H1 (cell line): ENCODE results near the gene LPP. TPM values are rescaled to one million over a fixed set of nuclear protein-coding genes. Genes with fewer than 3 reads are reported as not detected.

ENCODE experiments used
- CTCF ChIA-PET: fragments of 300-600 bp; sonication (Branson Sonifier 250); formaldehyde crosslinking; loops from one replicate; lab custom pipeline; 2021; ENCODE audit not compliant: partially characterized antibody; lab: Charles Lee
- POLR2A ChIA-PET: fragments of 300-600 bp; sonication (Branson Sonifier 250); formaldehyde crosslinking; loops from one replicate; lab custom pipeline; 2021; ENCODE audit warnings: inconsistent platforms; ENCODE audit not compliant: partially characterized antibody; lab: Charles Lee
- DNase-seq, 2 experiments: peaks; one replicate each; pipeline versions ENCODE4 v3.0.0 to v3.0.0-alpha.2; 2010 to 2022; ENCODE audit warnings: low spot score in 2 of 2, low read depth in 1 of 2, mixed read lengths in 1 of 2
- FAIRE-seq: peaks from 2 replicates; lab custom pipeline; 2011; peaks lifted over from hg19 to GRCh38; lab: Jason Lieb, UNC
- H2AFZ ChIP-seq: 2 replicates; pipeline ENCODE4 v1.8.1; 2012; ENCODE audit warnings: low read length, inconsistent platforms
- H2AK5ac ChIP-seq: 2 replicates; pipeline ENCODE4 v1.6.1; 2013; ENCODE audit warnings: low read depth, low read length
- H2BK120ac ChIP-seq: replicated peaks from 2 replicates; pipeline ENCODE3; 2013; ENCODE audit warnings: low read depth, low read length, inconsistent platforms
- H2BK12ac ChIP-seq: 2 replicates; pipeline ENCODE4 v1.6.1; 2013; ENCODE audit warnings: low read depth, low read length
- H2BK15ac ChIP-seq: 2 replicates; pipeline ENCODE4 v1.6.1; 2013; ENCODE audit warnings: low read length
- H2BK20ac ChIP-seq: 2 replicates; pipeline ENCODE4 v1.6.1; 2013; ENCODE audit warnings: low read length
- H2BK5ac ChIP-seq: 2 replicates; pipeline ENCODE4 v1.6.1; 2013; ENCODE audit warnings: low read depth, low read length
- H3K14ac ChIP-seq: 2 replicates; pipeline ENCODE4 v1.6.1; 2013; ENCODE audit warnings: inconsistent platforms; ENCODE audit not compliant: insufficient read length
- H3K18ac ChIP-seq: 2 replicates; pipeline ENCODE4 v1.6.1; 2013; ENCODE audit warnings: low read length; ENCODE audit errors: extremely low read depth
- H3K23ac ChIP-seq: 2 replicates; pipeline ENCODE4 v1.6.1; 2013; ENCODE audit warnings: inconsistent platforms; ENCODE audit not compliant: insufficient read length
- H3K23me2 ChIP-seq: 2 replicates; pipeline ENCODE4 v1.6.1; 2013; ENCODE audit warnings: low read depth, low read length
- H3K27ac ChIP-seq: 2 replicates; pipeline ENCODE4 v1.6.1; 2011; ENCODE audit warnings: low read depth, low read length, inconsistent platforms
- H3K27me3 ChIP-seq, 4 experiments: replicated peaks in 1 of 4; 1 replicate in 1 of 4; 2 replicates in 3 of 4; pipeline versions ENCODE4 v1.6.1 to v1.8.1; 2011 to 2013; ENCODE audit warnings: low read length in 3 of 4, mild to moderate bottlenecking in 3 of 4, inconsistent platforms in 2 of 4, mixed read lengths in 2 of 4, moderate library complexity in 1 of 4; ENCODE audit not compliant: control insufficient read depth in 3 of 4, insufficient read depth in 3 of 4; ENCODE audit errors: extremely low read depth in 1 of 4
- H3K36me3 ChIP-seq, 4 experiments: 2 replicates each; pipeline versions ENCODE4 v1.6.1 to v1.8.1; 2011 to 2013; ENCODE audit warnings: mild to moderate bottlenecking in 4 of 4, low read length in 3 of 4, moderate library complexity in 2 of 4, control low read depth in 1 of 4, inconsistent platforms in 1 of 4; ENCODE audit not compliant: insufficient read depth in 4 of 4, control insufficient read depth in 2 of 4
- H3K4ac ChIP-seq: replicated peaks from 2 replicates; pipeline ENCODE3; 2013; ENCODE audit warnings: low read length, low read depth, mixed read lengths, inconsistent platforms; ENCODE audit not compliant: insufficient read length
- H3K4me1 ChIP-seq, 4 experiments: replicated peaks in 1 of 4; 1 replicate in 1 of 4; 2 replicates in 3 of 4; pipeline versions ENCODE4 v1.6.1 to v1.8.1; 2011 to 2013; ENCODE audit warnings: low read length in 3 of 4, inconsistent platforms in 2 of 4, mixed read lengths in 1 of 4; ENCODE audit not compliant: insufficient read depth in 4 of 4, control insufficient read depth in 3 of 4
- H3K4me2 ChIP-seq, 2 experiments: 2 replicates each; pipeline versions ENCODE4 v1.6.1 to v1.8.1; 2011 to 2013; ENCODE audit warnings: low read depth in 2 of 2, low read length in 2 of 2, control low read depth in 1 of 2, inconsistent platforms in 1 of 2, mild to moderate bottlenecking in 1 of 2; ENCODE audit not compliant: insufficient read depth in 1 of 2
- H3K4me3 ChIP-seq, 4 experiments: fragments of 200-600, 300-600 bp in 1 of 4; sonication (generic), shearing (Covaris generic), sonication (Bioruptor Twin) in 1 of 4; 2 replicates each; pipeline versions ENCODE4 v1.5.1 to v1.8.1; 2011 to 2016; ENCODE audit warnings: low read length in 4 of 4, low read depth in 3 of 4, control low read depth in 2 of 4, inconsistent platforms in 2 of 4, mild to moderate bottlenecking in 2 of 4, mixed read lengths in 1 of 4, moderate library complexity in 1 of 4; ENCODE audit not compliant: insufficient read depth in 2 of 4; ENCODE audit errors: extremely low read depth in 1 of 4
- H3K56ac ChIP-seq: replicated peaks from 2 replicates; pipeline ENCODE3; 2013; ENCODE audit warnings: low read depth, mild to moderate bottlenecking, mixed read lengths, low read length, inconsistent platforms; ENCODE audit not compliant: insufficient read length
- H3K79me1 ChIP-seq: 2 replicates; pipeline ENCODE4 v1.6.1; 2013; ENCODE audit warnings: low read depth, low read length, control low read depth
- H3K79me2 ChIP-seq, 2 experiments: 2 replicates each; pipeline versions ENCODE4 v1.6.1 to v1.8.1; 2012 to 2013; ENCODE audit warnings: low read length in 2 of 2, mild to moderate bottlenecking in 2 of 2, inconsistent platforms in 1 of 2; ENCODE audit not compliant: insufficient read depth in 2 of 2, control insufficient read depth in 1 of 2
- H3K9ac ChIP-seq, 4 experiments: replicated peaks in 1 of 4; 1 replicate in 1 of 4; 2 replicates in 3 of 4; pipeline versions ENCODE4 v1.6.1 to v1.8.1; 2011 to 2013; ENCODE audit warnings: low read depth in 3 of 4, low read length in 3 of 4, control low read depth in 2 of 4, mild to moderate bottlenecking in 2 of 4, moderate library complexity in 2 of 4, inconsistent platforms in 1 of 4; ENCODE audit errors: extremely low read depth in 1 of 4
- H3K9me3 ChIP-seq, 2 experiments: 2 replicates each; pipeline versions ENCODE4 v1.6.1 to v1.8.1; 2012 to 2013; ENCODE audit warnings: mild to moderate bottlenecking in 2 of 2, moderate library complexity in 2 of 2, control low read depth in 1 of 2, inconsistent platforms in 1 of 2, low read depth in 1 of 2, low read length in 1 of 2, mixed read lengths in 1 of 2; ENCODE audit not compliant: insufficient read depth in 2 of 2
- H4K20me1 ChIP-seq, 2 experiments: replicated peaks in 1 of 2; 2 replicates each; pipeline versions ENCODE3 to v1.8.1; 2011 to 2013; ENCODE audit warnings: inconsistent platforms in 2 of 2, low read length in 2 of 2, mild to moderate bottlenecking in 1 of 2; ENCODE audit not compliant: insufficient read depth in 2 of 2, control insufficient read depth in 1 of 2
- H4K5ac ChIP-seq: 2 replicates; pipeline ENCODE4 v1.6.1; 2013; ENCODE audit warnings: low read length, low read depth, mixed read lengths, inconsistent platforms; ENCODE audit not compliant: insufficient read length
- H4K8ac ChIP-seq: 2 replicates; pipeline ENCODE4 v1.8.0; 2013; ENCODE audit warnings: mild to moderate bottlenecking, moderate library complexity, low read length, inconsistent platforms; ENCODE audit not compliant: insufficient read depth; ENCODE audit errors: extremely low read depth
- H4K91ac ChIP-seq: replicated peaks from 2 replicates; pipeline ENCODE3; 2013; ENCODE audit warnings: low read length, mixed read lengths, inconsistent platforms; ENCODE audit not compliant: insufficient read length
- BACH1 ChIP-seq: IDR thresholded peaks from 2 replicates; pipeline ENCODE4 v1.6.1; 2012; ENCODE audit warnings: low read length, improper control_type of control experiment
- CBX5 ChIP-seq: fragments of 300-800, 300-1000 bp; sonication (generic); IDR thresholded peaks from 2 replicates; pipeline ENCODE4 v1.7.1; 2016; ENCODE audit warnings: antibody characterized with exemption, low read length, low read depth
- CHD1 ChIP-seq: IDR thresholded peaks from 2 replicates; pipeline ENCODE4 v1.6.1; 2012; ENCODE audit warnings: low read depth, low read length, improper control_type of control experiment
- CHD2 ChIP-seq: IDR thresholded peaks from 2 replicates; pipeline ENCODE4 v1.6.1; 2012; ENCODE audit warnings: low read length, improper control_type of control experiment
- GABPA ChIP-seq: IDR thresholded peaks from 2 replicates; pipeline ENCODE4 v1.6.1; 2011; ENCODE audit warnings: mild to moderate bottlenecking, low read length, moderate library complexity, borderline replicate concordance; ENCODE audit not compliant: insufficient read depth
- NANOG ChIP-seq: IDR thresholded peaks from 2 replicates; pipeline ENCODE4 v1.6.1; 2011; ENCODE audit warnings: low read length, low read depth, mild to moderate bottlenecking, inconsistent platforms; ENCODE audit not compliant: insufficient read depth, poor library complexity, severe bottlenecking
- RAD21 ChIP-seq, 2 experiments: IDR thresholded peaks in 1 of 2; conservative IDR thresholded peaks in 1 of 2; 2 replicates each; pipeline ENCODE4 v1.6.1; 2011; ENCODE audit warnings: low read depth in 2 of 2, low read length in 2 of 2, improper control_type of control experiment in 1 of 2, inconsistent platforms in 1 of 2, mild to moderate bottlenecking in 1 of 2, moderate library complexity in 1 of 2
- RBBP5 ChIP-seq: IDR thresholded peaks from 2 replicates; pipeline ENCODE4 v1.7.1; 2012; ENCODE audit warnings: low read depth, mild to moderate bottlenecking, inconsistent platforms, low read length, moderate library complexity, borderline replicate concordance
- RNF2 ChIP-seq: fragments of 200-900, 300-1000 bp; sonication (generic); IDR thresholded peaks from 2 replicates; pipeline ENCODE4 v1.7.1; 2016; ENCODE audit warnings: borderline replicate concordance, low read depth, mild to moderate bottlenecking, antibody characterized with exemption, low read length; ENCODE audit not compliant: poor library complexity, severe bottlenecking; ENCODE audit errors: missing control alignments
- SIX5 ChIP-seq: IDR thresholded peaks from 2 replicates; pipeline ENCODE4 v1.6.1; 2011; ENCODE audit warnings: mild to moderate bottlenecking, low read depth, low read length
- YY1 ChIP-seq: IDR thresholded peaks from 2 replicates; pipeline ENCODE4 v1.6.1; 2011; ENCODE audit warnings: low read depth, mild to moderate bottlenecking, low read length
- polyA plus RNA-seq, 7 experiments: library from polyadenylated mRNA; depleted of rRNA in 3 of 7; stranded (reverse) in 5 of 7; unstranded in 2 of 7; fragments of >200 nt in 5 of 7; fragments of 200-250 nt in 2 of 7; gene quantifications; 1 replicate in 5 of 7; 2 replicates in 1 of 7; 4 replicates in 1 of 7; pipeline versions ENCODE4 v1.2.1 to v1.2.3, GENCODE V29; 2011 to 2013; ENCODE audit warnings: missing spikeins in 2 of 7, mixed read lengths in 2 of 7
- total RNA-seq: library from RNA; stranded (reverse); fragmentation: NEBNext Ultra II Directional; extraction: Animal tissue kit (Norgen Biotek cat#: 25700); gene quantifications from 2 replicates; pipeline ENCODE4 v1.2.1, GENCODE V29; 2021

LPP gene
- total and polyA plus RNA-seq, 2 of the 8 experiments (the other 6 are each of a cell fraction or from before 2014, with no cell fraction given): 10.0 to 53.3 TPM

DNA sequence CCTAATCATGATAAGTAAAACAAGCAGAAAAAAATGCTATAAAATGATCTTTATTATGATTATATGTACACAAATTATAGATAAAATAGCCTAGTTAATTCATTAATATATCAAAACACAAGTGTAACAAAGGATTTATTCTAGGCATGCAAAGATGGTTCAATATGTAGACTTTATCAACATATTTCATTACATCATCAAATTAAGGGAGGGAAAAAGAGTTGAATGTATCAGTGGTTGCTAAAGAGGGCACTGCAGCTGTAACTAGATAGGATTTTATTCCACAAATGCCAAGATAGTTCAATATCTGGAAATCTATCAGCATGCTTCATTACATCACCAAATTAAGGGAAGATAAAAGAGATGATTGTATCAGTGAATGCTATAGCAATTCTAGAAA, 248.3 kb downstream of the LPP start:
- Histone ChIP-seq H4K91ac (no peak overlapping the region), H3K4me1 (no peaks in the 10 kb centered on the region), H2AFZ (no peak overlapping the region), H3K79me1 (no peaks in the 10 kb centered on the region), H3K4ac (no peak overlapping the region), H2BK20ac (no peak overlapping the region), H3K14ac (no peak overlapping the region), H3K27me3 (no peaks in the 10 kb centered on the region), H3K18ac (no peak overlapping the region), H3K23ac (no peak overlapping the region), H3K56ac (no peak overlapping the region), H3K9ac (no peak overlapping the region), H2AK5ac (no peak overlapping the region), H3K4me2 (no peak overlapping the region), H4K20me1 (peaks cover 0 to under 1% of the 10 kb centered on the region in 2 experiments), H4K8ac (no peak overlapping the region), H2BK15ac (no peak overlapping the region), H3K23me2 (no peaks in the 10 kb centered on the region), H2BK120ac (no peak overlapping the region), H3K4me3 (no peak overlapping the region), H4K5ac (no peak overlapping the region), H3K27ac (no peak overlapping the region), H3K79me2 (no peaks in the 10 kb centered on the region), H2BK12ac (no peak overlapping the region), H3K36me3 (no peaks in the 10 kb centered on the region), H2BK5ac (no peak overlapping the region), H3K9me3 (no peaks in the 10 kb centered on the region)
- FAIRE-seq: no peak
- no peak for DNase-seq
- POLR2A ChIA-PET: no interaction called here
- CTCF ChIA-PET: interaction anchor here (1.9 kb wide), 1 partner anchor 664 kb away, joined by 6 read pairs; no protein-coding TSS in a partner anchor
- TF ChIP-seq GABPA (no peak), CHD1 (no peak), RAD21 (IDR thresholded peaks at IDR 0.05 in 1 of 2, conservative IDR thresholded peaks at IDR 0.05 in 1 of 2; ENCODE audit: low read depth in 2 of 2, low read length in 2 of 2) (no peak), BACH1 (no peak), SIX5 (no peak), CBX5 (no peak), RBBP5 (no peak), YY1 (no peak), CHD2 (no peak), RNF2 (no peak), NANOG (no peak)
